Measurements from ENCODE around the gene RNF10.

Gene RNF10

GRCh38 chr12:120498870-120499515, 35.2 kb upstream of the RNF10 start:
- H3K4me3 ChIP-seq (replicated peaks; ENCODE audit: insufficient read depth, low read length): no peak overlapping the region
- no peaks in the 10 kb centered on the region for H3K27me3 ChIP-seq (ENCODE audit: insufficient read depth, poor library complexity, severe bottlenecking)
- H3K27ac ChIP-seq (replicated peaks): no peak overlapping the region
- no peak for DNase-seq (ENCODE audit: low read depth in 1 of 2, low spot score in 1 of 2)
- TF ChIP-seq SPI1 (IDR thresholded peaks at IDR 0.05; ENCODE audit: borderline replicate concordance, low read depth): no peak
- no peak for TF ChIP-seq CTCF (IDR thresholded peaks at IDR 0.05; ENCODE audit: insufficient read depth, low read length)
- TF ChIP-seq POLR2AphosphoS5 (IDR thresholded peaks at IDR 0.05; ENCODE audit: low read depth): no peak
- no peak for TF ChIP-seq REST (IDR thresholded peaks at IDR 0.05; ENCODE audit: insufficient replicate concordance, low read depth)
- no peak for TF ChIP-seq GABPA (IDR thresholded peaks at IDR 0.05; ENCODE audit: low read depth)

GRCh38 chr12:120500581-120500980, 33.6 kb upstream of the RNF10 start:
- TF ChIP-seq POLR2AphosphoS5 (IDR thresholded peaks at IDR 0.05; ENCODE audit: low read depth) (no peak), GABPA (IDR thresholded peaks at IDR 0.05; ENCODE audit: low read depth) (no peak), SPI1 (IDR thresholded peaks at IDR 0.05; ENCODE audit: borderline replicate concordance, low read depth) (no peak), REST (IDR thresholded peaks at IDR 0.05; ENCODE audit: insufficient replicate concordance, low read depth) (no peak), CTCF (IDR thresholded peaks at IDR 0.05; ENCODE audit: insufficient read depth, low read length) (no peak)

GRCh38 chr12:120504587-120504986, 29.6 kb upstream of the RNF10 start:
- no peak for DNase-seq (ENCODE audit: low read depth in 1 of 2, low spot score in 1 of 2)
- H3K27ac ChIP-seq (replicated peaks): no peak overlapping the region
- TF ChIP-seq SPI1 (IDR thresholded peaks at IDR 0.05; ENCODE audit: borderline replicate concordance, low read depth) (no peak), POLR2AphosphoS5 (IDR thresholded peaks at IDR 0.05; ENCODE audit: low read depth) (no peak), CTCF (IDR thresholded peaks at IDR 0.05; ENCODE audit: insufficient read depth, low read length) (no peak), REST (IDR thresholded peaks at IDR 0.05; ENCODE audit: insufficient replicate concordance, low read depth) (no peak), GABPA (IDR thresholded peaks at IDR 0.05; ENCODE audit: low read depth) (no peak)
- no peaks in the 10 kb centered on the region for H3K27me3 ChIP-seq (ENCODE audit: insufficient read depth, poor library complexity, severe bottlenecking)
- H3K4me3 ChIP-seq (replicated peaks; ENCODE audit: insufficient read depth, low read length): no peak overlapping the region

More at GRCh38 chr12:120500581-120500980, 33.6 kb upstream of the RNF10 start:
- Histone ChIP-seq H3K27me3 (ENCODE audit: insufficient read depth, poor library complexity, severe bottlenecking) (no peaks in the 10 kb centered on the region), H3K27ac (replicated peaks) (no peak overlapping the region), H3K4me3 (replicated peaks; ENCODE audit: insufficient read depth, low read length) (no peak overlapping the region)
- no peak for DNase-seq (ENCODE audit: low read depth in 1 of 2, low spot score in 1 of 2)

Data from HL-60 (cell line).